Measurements from ENCODE around the gene CCDC40. TPM values are rescaled to one million over a fixed set of nuclear protein-coding genes. Genes with fewer than 3 reads are reported as not detected.

The CCDC40 gene
- total RNA-seq, 1 donor from 2014 or later = 25.3 TPM

DNA sequence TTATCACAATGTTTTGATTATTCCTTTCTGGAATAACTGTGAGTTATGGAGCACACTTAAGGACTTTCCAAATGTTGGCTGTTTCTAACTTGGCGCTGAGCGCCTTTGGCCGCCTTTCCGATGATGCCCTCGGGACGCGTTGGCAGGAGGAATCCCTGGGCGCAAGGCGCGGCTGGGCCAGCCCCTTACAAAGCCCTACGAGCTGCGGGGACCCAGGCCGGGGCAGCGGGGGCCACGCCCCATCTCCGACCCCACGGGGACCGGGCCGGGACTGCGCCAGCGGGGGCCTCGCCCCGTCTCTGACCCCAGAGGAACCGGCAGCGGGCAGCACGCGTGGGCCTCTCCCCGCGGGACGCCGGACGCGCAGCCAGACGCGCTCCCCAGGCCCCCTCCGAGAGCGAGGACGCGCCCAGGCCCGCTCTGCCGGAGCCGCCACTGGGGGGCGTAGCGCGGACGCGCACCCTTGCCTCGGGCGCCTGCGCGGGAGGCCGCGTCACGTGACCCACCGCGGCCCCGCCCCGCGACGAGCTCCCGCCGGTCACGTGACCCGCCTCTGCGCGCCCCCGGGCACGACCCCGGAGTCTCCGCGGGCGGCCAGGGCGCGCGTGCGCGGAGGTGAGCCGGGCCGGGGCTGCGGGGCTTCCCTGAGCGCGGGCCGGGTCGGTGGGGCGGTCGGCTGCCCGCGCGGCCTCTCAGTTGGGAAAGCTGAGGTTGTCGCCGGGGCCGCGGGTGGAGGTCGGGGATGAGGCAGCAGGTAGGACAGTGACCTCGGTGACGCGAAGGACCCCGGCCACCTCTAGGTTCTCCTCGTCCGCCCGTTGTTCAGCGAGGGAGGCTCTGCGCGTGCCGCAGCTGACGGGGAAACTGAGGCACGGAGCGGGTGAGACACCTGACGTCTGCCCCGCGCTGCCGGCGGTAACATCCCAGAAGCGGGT is 64.8 kb downstream of the CCDC40 start, which contains the start of gene GAA:
GAA (plus strand) TSS at position 571 of the 935 bp plus-strand sequence. CDS start 3,006 bp downstream, outside the sequence.
- TF ChIP-seq, protein P1, sequence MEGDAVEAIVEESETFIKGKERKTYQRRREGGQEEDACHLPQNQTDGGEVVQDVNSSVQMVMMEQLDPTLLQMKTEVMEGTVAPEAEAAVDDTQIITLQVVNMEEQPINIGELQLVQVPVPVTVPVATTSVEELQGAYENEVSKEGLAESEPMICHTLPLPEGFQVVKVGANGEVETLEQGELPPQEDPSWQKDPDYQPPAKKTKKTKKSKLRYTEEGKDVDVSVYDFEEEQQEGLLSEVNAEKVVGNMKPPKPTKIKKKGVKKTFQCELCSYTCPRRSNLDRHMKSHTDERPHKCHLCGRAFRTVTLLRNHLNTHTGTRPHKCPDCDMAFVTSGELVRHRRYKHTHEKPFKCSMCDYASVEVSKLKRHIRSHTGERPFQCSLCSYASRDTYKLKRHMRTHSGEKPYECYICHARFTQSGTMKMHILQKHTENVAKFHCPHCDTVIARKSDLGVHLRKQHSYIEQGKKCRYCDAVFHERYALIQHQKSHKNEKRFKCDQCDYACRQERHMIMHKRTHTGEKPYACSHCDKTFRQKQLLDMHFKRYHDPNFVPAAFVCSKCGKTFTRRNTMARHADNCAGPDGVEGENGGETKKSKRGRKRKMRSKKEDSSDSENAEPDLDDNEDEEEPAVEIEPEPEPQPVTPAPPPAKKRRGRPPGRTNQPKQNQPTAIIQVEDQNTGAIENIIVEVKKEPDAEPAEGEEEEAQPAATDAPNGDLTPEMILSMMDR (IDR thresholded peaks at IDR 0.05; ENCODE audit: partially characterized antibody, unreplicated experiment) = peak; percentile 88
- no peaks in the 10 kb centered on the region for H3K36me3 Mint-ChIP-seq (ENCODE audit: unreplicated experiment)
- DNase-seq = peak; percentile 93
- peaks cover 38% of the 10 kb centered on the region for H3K4me1 Mint-ChIP-seq (ENCODE audit: low read depth, unreplicated experiment)
- H3K9me3 Mint-ChIP-seq (ENCODE audit: unreplicated experiment) = peaks cover 29% of the 10 kb centered on the region
- peaks cover 22% of the 10 kb centered on the region for H3K27me3 Mint-ChIP-seq (ENCODE audit: unreplicated experiment)
- peak within 1 kb of the TSS; percentile 100 for H3K4me3 Mint-ChIP-seq (ENCODE audit: unreplicated experiment)
- peak within 1 kb of the TSS; percentile 100 for H3K27ac Mint-ChIP-seq (ENCODE audit: unreplicated experiment)

DNA sequence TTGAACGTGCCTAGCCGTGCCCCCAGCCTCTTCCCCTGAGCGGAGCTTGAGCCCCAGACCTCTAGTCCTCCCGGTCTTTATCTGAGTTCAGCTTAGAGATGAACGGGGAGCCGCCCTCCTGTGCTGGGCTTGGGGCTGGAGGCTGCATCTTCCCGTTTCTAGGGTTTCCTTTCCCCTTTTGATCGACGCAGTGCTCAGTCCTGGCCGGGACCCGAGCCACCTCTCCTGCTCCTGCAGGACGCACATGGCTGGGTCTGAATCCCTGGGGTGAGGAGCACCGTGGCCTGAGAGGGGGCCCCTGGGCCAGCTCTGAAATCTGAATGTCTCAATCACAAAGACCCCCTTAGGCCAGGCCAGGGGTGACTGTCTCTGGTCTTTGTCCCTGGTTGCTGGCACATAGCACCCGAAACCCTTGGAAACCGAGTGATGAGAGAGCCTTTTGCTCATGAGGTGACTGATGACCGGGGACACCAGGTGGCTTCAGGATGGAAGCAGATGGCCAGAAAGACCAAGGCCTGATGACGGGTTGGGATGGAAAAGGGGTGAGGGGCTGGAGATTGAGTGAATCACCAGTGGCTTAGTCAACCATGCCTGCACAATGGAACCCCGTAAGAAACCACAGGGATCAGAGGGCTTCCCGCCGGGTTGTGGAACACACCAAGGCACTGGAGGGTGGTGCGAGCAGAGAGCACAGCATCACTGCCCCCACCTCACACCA is 65.7 kb downstream of the CCDC40 start:
- Mint-ChIP-seq H3K4me3 (ENCODE audit: unreplicated experiment) (peak overlapping the region; percentile 100), H3K4me1 (ENCODE audit: low read depth, unreplicated experiment) (peaks cover 32% of the 10 kb centered on the region), H3K27ac (ENCODE audit: unreplicated experiment) (peak overlapping the region; percentile 100), H3K36me3 (ENCODE audit: unreplicated experiment) (no peaks in the 10 kb centered on the region), H3K27me3 (ENCODE audit: unreplicated experiment) (peaks cover 22% of the 10 kb centered on the region), H3K9me3 (ENCODE audit: unreplicated experiment) (peaks cover 29% of the 10 kb centered on the region)
- TF ChIP-seq, protein P1 (IDR thresholded peaks at IDR 0.05; ENCODE audit: partially characterized antibody, unreplicated experiment) = no peak
- peak; percentile 69 for DNase-seq

DNA sequence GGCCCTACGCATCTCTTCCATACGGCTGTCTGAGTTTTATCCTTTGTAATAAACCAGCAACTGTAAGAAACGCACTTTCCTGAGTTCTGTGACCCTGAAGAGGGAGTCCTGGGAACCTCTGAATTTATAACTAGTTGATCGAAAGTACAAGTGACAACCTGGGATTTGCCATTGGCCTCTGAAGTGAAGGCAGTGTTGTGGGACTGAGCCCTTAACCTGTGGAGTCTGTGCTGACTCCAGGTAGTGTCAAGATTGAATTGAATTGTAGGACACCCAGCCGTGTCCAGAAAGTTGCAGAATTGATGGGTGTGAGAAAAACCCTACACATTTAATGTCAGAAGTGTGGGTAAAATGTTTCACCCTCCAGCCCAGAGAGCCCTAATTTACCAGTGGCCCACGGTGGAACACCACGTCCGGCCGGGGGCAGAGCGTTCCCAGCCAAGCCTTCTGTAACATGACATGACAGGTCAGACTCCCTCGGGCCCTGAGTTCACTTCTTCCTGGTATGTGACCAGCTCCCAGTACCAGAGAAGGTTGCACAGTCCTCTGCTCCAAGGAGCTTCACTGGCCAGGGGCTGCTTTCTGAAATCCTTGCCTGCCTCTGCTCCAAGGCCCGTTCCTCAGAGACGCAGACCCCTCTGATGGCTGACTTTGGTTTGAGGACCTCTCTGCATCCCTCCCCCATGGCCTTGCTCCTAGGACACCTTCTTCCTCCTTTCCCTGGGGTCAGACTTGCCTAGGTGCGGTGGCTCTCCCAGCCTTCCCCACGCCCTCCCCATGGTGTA is 66.4 kb downstream of the CCDC40 start:
- TF ChIP-seq, protein P1 (IDR thresholded peaks at IDR 0.05; ENCODE audit: partially characterized antibody, unreplicated experiment) = no peak
- Mint-ChIP-seq H3K36me3 (ENCODE audit: unreplicated experiment) (no peaks in the 10 kb centered on the region), H3K27me3 (ENCODE audit: unreplicated experiment) (peaks cover 19% of the 10 kb centered on the region), H3K4me3 (ENCODE audit: unreplicated experiment) (peak overlapping the region; percentile 100), H3K4me1 (ENCODE audit: low read depth, unreplicated experiment) (peaks cover 28% of the 10 kb centered on the region), H3K9me3 (ENCODE audit: unreplicated experiment) (peaks cover 26% of the 10 kb centered on the region), H3K27ac (ENCODE audit: unreplicated experiment) (peak overlapping the region; percentile 100)
- DNase-seq = no peak

DNA sequence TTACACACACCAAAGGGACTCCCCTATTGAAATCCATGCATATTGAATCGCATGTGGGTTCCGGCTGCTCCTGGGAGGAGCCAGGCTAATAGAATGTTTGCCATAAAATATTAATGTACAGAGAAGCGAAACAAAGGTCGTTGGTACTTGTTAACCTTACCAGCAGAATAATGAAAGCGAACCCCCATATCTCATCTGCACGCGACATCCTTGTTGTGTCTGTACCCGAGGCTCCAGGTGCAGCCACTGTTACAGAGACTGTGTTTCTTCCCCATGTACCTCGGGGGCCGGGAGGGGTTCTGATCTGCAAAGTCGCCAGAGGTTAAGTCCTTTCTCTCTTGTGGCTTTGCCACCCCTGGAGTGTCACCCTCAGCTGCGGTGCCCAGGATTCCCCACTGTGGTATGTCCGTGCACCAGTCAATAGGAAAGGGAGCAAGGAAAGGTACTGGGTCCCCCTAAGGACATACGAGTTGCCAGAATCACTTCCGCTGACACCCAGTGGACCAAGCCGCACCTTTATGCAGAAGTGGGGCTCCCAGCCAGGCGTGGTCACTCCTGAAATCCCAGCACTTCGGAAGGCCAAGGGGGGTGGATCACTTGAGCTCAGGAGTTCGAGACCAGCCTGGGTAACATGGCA is 67.1 kb downstream of the CCDC40 start:
- H3K36me3 Mint-ChIP-seq (ENCODE audit: unreplicated experiment) = no peaks in the 10 kb centered on the region

More for the DNA sequence above, 67.1 kb downstream of the CCDC40 start:
- Mint-ChIP-seq H3K4me3 (ENCODE audit: unreplicated experiment) (peak overlapping the region; percentile 100), H3K4me1 (ENCODE audit: low read depth, unreplicated experiment) (peaks cover 27% of the 10 kb centered on the region), H3K27ac (ENCODE audit: unreplicated experiment) (peak overlapping the region; percentile 100), H3K9me3 (ENCODE audit: unreplicated experiment) (peaks cover 26% of the 10 kb centered on the region), H3K27me3 (ENCODE audit: unreplicated experiment) (peaks cover 16% of the 10 kb centered on the region)
- TF ChIP-seq, protein P1 (IDR thresholded peaks at IDR 0.05; ENCODE audit: partially characterized antibody, unreplicated experiment) = no peak
- no peak for DNase-seq

Measured in glutamatergic neuron (in vitro differentiated cells).